Colonic mucosa (tissue), 4 donors: ENCODE results near the gene CTSD. TPM values are rescaled to one million over a fixed set of nuclear protein-coding genes. Genes with fewer than 3 reads are reported as not detected.

ENCODE experiments used
- DNase-seq: peaks from one replicate; pipeline ENCODE4 v3.0.0-alpha.2; 2020
- H3K27ac ChIP-seq: fragments of 200-600 bp; one replicate; pipeline ENCODE4 v1.8.0; 2021
- H3K27me3 ChIP-seq: fragments of 200-600 bp; one replicate; pipeline ENCODE4 v1.8.0; 2021
- H3K36me3 ChIP-seq: fragments of 200-600 bp; one replicate; pipeline ENCODE4 v1.8.0; 2021
- H3K4me1 ChIP-seq: fragments of 200-600 bp; one replicate; pipeline ENCODE4 v1.8.0; 2021; ENCODE audit warnings: mild to moderate bottlenecking
- H3K4me3 ChIP-seq: fragments of 200-600 bp; one replicate; pipeline ENCODE4 v1.8.0; 2021
- H3K9ac ChIP-seq, 2 donors: one replicate each; pipeline ENCODE4 v1.7.0; 2013; ENCODE audit warnings: control low read depth in 2 of 2, low read depth in 2 of 2, low read length in 2 of 2
- H3K9me3 ChIP-seq: fragments of 200-600 bp; one replicate; pipeline ENCODE4 v1.8.0; 2021
- CTCF ChIP-seq: fragments of 200-600 bp; IDR thresholded peaks from one replicate; pipeline ENCODE4 v1.8.0; 2022; ENCODE audit warnings: antibody characterized with exemption, mild to moderate bottlenecking
- intact Hi-C: fragments of 100-400 bp; cut with DNase I; formaldehyde crosslinking; loops from one replicate; pipeline ENCODE4 v1.14.1; 2022
- total RNA-seq, 2 donors: library from RNA; stranded (reverse); fragmentation: NEBNext Ultra II Directional in 1 of 2; extraction: Animal tissue kit (Norgen Biotek cat#: 25700) in 1 of 2; gene quantifications; one replicate each; pipeline ENCODE4 v1.2.1, GENCODE V29; 2021
- donor health status: healthy.
- donor health status: DM: no; HTN: no; CAD: no.
- donor health status: DM: no; HTN: no; CAD: no.

The CTSD gene
- total RNA-seq, 2 donors from 2014 or later = 633 to 887 TPM

- peak overlapping the region; percentile 52 to 100 for H3K9ac ChIP-seq
- H3K36me3 ChIP-seq = peaks cover 11% of the 10 kb centered on the region
- TF ChIP-seq CTCF = no peak
- no peak for DNase-seq
- H3K27me3 ChIP-seq = no peaks in the 10 kb centered on the region
- H3K4me3 ChIP-seq = peak overlapping the region; percentile 59
- no peaks in the 10 kb centered on the region for H3K9me3 ChIP-seq
- H3K4me1 ChIP-seq = peaks cover 9% of the 10 kb centered on the region
- intact Hi-C loops = no loop called here
- H3K27ac ChIP-seq = peak overlapping the region; percentile 92
These were observed 2.4 kb downstream of the CTSD start for GRCh38 chr11:1761110-1761856.

GRCh38 chr11:1760351-1761109 is 3.2 kb downstream of the CTSD start:
- intact Hi-C loops = no loop called here
- Histone ChIP-seq H3K9ac (peak overlapping the region; percentile 46 to 50), H3K4me1 (peaks cover 9% of the 10 kb centered on the region), H3K36me3 (peaks cover 11% of the 10 kb centered on the region), H3K27me3 (no peaks in the 10 kb centered on the region), H3K27ac (peak overlapping the region; percentile 92), H3K9me3 (no peaks in the 10 kb centered on the region), H3K4me3 (no peak overlapping the region)
- TF ChIP-seq CTCF = no peak
- DNase-seq = peak; percentile 66

GRCh38 chr11:1759851-1760220 is 3.9 kb downstream of the CTSD start:
- H3K36me3 ChIP-seq = peaks cover 11% of the 10 kb centered on the region
- intact Hi-C loops = no loop called here
- no peaks in the 10 kb centered on the region for H3K27me3 ChIP-seq
- H3K9ac ChIP-seq = peak overlapping the region; percentile 46 to 50
- no peak overlapping the region for H3K4me3 ChIP-seq
- peaks cover 9% of the 10 kb centered on the region for H3K4me1 ChIP-seq
- H3K9me3 ChIP-seq = no peaks in the 10 kb centered on the region
- DNase-seq = no peak
- peak overlapping the region; percentile 18 for H3K27ac ChIP-seq
- no peak for TF ChIP-seq CTCF

GRCh38 chr11:1759151-1759850 is 4.4 kb downstream of the CTSD start:
- no peak for DNase-seq
- Histone ChIP-seq H3K4me1 (peaks cover 9% of the 10 kb centered on the region), H3K27ac (no peak overlapping the region), H3K9ac (no peak overlapping the region), H3K36me3 (peaks cover 11% of the 10 kb centered on the region), H3K27me3 (no peaks in the 10 kb centered on the region), H3K4me3 (no peak overlapping the region), H3K9me3 (no peaks in the 10 kb centered on the region)
- TF ChIP-seq CTCF = no peak
- intact Hi-C loops = no loop called here

GRCh38 chr11:1758611-1759150 is 5.0 kb downstream of the CTSD start:
- H3K9me3 ChIP-seq = no peaks in the 10 kb centered on the region
- no peak overlapping the region for H3K27ac ChIP-seq
- H3K4me3 ChIP-seq = no peak overlapping the region
- DNase-seq = no peak
- H3K36me3 ChIP-seq = peaks cover 11% of the 10 kb centered on the region
- H3K9ac ChIP-seq = peak overlapping the region in 1 of 2 donors; percentile 41
- intact Hi-C loops = no loop called here
- no peaks in the 10 kb centered on the region for H3K27me3 ChIP-seq
- H3K4me1 ChIP-seq = peaks cover 9% of the 10 kb centered on the region
- no peak for TF ChIP-seq CTCF
